Fibroblast of upper back skin (primary cell): ENCODE data around the gene HTD2.

Experiments
- DNase-seq: peaks from one replicate; pipeline ENCODE4 v3.0.0-alpha.2; 2013

The HTD2 gene

DNA sequence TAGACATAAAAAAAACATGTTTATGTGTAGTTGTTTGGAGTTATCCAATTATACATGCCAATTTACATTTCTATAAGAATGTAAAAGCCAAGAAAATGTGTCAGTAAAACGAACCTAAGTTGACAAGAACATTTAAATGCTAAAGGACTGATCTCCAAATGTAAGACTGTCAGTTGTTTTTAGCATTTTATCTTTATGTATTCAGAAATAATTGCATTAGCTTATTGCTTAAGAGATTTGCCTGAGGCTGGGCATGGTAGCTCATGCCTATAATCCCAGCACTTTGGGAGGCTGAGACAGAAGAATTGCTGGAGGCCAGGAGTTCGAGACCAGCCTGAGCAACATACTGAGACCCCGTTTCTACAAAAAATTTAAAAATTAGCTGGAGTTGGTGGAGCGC, 53.3 kb downstream of the HTD2 start:
- DNase-seq: no peak

- DNase-seq: no peak
These were observed 55.5 kb downstream of the HTD2 start for GRCh38 chr3:58361866-58362265.

DNA sequence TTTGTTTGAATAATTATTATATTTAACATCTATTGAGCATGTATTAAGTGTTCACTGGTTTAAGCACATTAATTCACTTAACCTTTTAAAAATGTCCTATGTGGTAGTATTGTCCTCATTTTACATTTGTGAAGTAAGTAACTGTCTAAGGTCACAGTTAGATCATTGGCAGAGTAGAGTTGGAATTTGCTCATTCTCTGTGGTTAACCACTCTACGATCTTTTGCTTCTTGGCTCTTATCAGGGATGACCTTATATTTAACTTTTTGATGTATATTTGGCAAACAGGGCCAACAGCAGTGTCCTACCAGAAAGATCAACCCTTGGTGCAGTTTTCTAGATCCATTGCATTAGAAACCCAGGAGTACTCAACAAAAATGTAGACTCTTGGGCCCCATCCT, 60.4 kb downstream of the HTD2 start:
- DNase-seq: peak; percentile 47

DNA sequence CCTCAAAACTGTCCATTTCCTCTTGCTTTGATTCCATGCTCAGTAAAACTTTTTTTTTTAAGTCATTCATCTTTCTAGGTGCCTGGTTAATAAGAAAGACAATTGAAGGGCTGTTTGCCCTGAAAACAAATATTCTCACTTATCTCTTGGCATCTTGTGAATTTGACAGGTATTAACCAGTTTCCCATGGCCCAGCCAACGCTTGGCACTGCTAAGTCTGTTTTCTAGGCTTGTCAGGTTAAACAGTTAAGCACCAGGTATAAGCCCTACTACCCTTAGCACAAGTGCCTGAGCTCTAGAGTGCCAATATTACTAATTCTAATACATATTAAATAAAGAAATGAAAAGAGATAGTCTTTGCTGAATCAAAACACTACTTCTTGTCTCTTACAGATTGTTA, 62.7 kb downstream of the HTD2 start:
- DNase-seq: no peak
